ENCODE measurements around the gene PDLIM4.

GRCh38 chr5:132207778-132208177 is 49.7 kb upstream of the PDLIM4 start:
- TF ChIP-seq, protein P1, sequence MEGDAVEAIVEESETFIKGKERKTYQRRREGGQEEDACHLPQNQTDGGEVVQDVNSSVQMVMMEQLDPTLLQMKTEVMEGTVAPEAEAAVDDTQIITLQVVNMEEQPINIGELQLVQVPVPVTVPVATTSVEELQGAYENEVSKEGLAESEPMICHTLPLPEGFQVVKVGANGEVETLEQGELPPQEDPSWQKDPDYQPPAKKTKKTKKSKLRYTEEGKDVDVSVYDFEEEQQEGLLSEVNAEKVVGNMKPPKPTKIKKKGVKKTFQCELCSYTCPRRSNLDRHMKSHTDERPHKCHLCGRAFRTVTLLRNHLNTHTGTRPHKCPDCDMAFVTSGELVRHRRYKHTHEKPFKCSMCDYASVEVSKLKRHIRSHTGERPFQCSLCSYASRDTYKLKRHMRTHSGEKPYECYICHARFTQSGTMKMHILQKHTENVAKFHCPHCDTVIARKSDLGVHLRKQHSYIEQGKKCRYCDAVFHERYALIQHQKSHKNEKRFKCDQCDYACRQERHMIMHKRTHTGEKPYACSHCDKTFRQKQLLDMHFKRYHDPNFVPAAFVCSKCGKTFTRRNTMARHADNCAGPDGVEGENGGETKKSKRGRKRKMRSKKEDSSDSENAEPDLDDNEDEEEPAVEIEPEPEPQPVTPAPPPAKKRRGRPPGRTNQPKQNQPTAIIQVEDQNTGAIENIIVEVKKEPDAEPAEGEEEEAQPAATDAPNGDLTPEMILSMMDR (conservative IDR thresholded peaks at IDR 0.05), result no peak
- TF ChIP-seq EZH2 (IDR thresholded peaks at IDR 0.05; ENCODE audit: low read depth), result no peak
